ENCODE measurements around the gene SEMA5B.

SEMA5B gene

GRCh38 chr3:123018683-123019082 is 8.9 kb downstream of the SEMA5B start:
- H3K27ac ChIP-seq, result no peak overlapping the region
- TF ChIP-seq ZFX (IDR thresholded peaks at IDR 0.05; ENCODE audit: borderline replicate concordance) (no peak), CTCF (IDR thresholded peaks at IDR 0.05) (no peak)

- TF ChIP-seq CTCF (IDR thresholded peaks at IDR 0.05), result no peak
- TF ChIP-seq ZFX (IDR thresholded peaks at IDR 0.05; ENCODE audit: borderline replicate concordance), result no peak
- no peak overlapping the region for H3K27ac ChIP-seq
Measured at GRCh38 chr3:123015596-123015995, 12.0 kb downstream of the SEMA5B start.

- no peak for TF ChIP-seq ZFX (IDR thresholded peaks at IDR 0.05; ENCODE audit: borderline replicate concordance)
- TF ChIP-seq CTCF (IDR thresholded peaks at IDR 0.05), result no peak
- no peak overlapping the region for H3K27ac ChIP-seq
Measured at GRCh38 chr3:123013876-123014275, 13.7 kb downstream of the SEMA5B start.

GRCh38 chr3:123012652-123013051 is 14.9 kb downstream of the SEMA5B start:
- TF ChIP-seq ZFX (IDR thresholded peaks at IDR 0.05; ENCODE audit: borderline replicate concordance) (no peak), CTCF (IDR thresholded peaks at IDR 0.05) (no peak)
- no peak overlapping the region for H3K27ac ChIP-seq

- TF ChIP-seq CTCF (IDR thresholded peaks at IDR 0.05) (no peak), ZFX (IDR thresholded peaks at IDR 0.05; ENCODE audit: borderline replicate concordance) (no peak)
- H3K27ac ChIP-seq, result no peak overlapping the region
Measured at GRCh38 chr3:123011447-123011846, 16.1 kb downstream of the SEMA5B start.

GRCh38 chr3:123008840-123009239 is 18.7 kb downstream of the SEMA5B start:
- no peak for TF ChIP-seq ZFX (IDR thresholded peaks at IDR 0.05; ENCODE audit: borderline replicate concordance)
- no peak for TF ChIP-seq CTCF (IDR thresholded peaks at IDR 0.05)
- H3K27ac ChIP-seq, result no peak overlapping the region

- H3K27ac ChIP-seq, result no peak overlapping the region
- TF ChIP-seq ZFX (IDR thresholded peaks at IDR 0.05; ENCODE audit: borderline replicate concordance), result no peak
- no peak for TF ChIP-seq CTCF (IDR thresholded peaks at IDR 0.05)
Measured at GRCh38 chr3:123006609-123007008, 21.0 kb downstream of the SEMA5B start.
